H9 (cell line): Measurements from ENCODE around the gene ATXN7L3B. TPM values are rescaled to one million over a fixed set of nuclear protein-coding genes. Genes with fewer than 3 reads are reported as not detected.

Experiments used
- DNase-seq: peaks from one replicate; pipeline ENCODE4 v3.0.0-alpha.2; 2017
- H2AFZ ChIP-seq: one replicate; pipeline ENCODE4 v1.6.1; 2013; ENCODE audit warnings: mild to moderate bottlenecking, low read length, control low read depth, moderate library complexity
- H2AK5ac ChIP-seq: 2 replicates; pipeline ENCODE4 v1.6.1; 2013; ENCODE audit warnings: low read length, control low read depth, mixed read lengths; ENCODE audit not compliant: insufficient read length
- H2BK120ac ChIP-seq: one replicate; pipeline ENCODE4 v1.6.1; 2013; ENCODE audit warnings: low read depth, mild to moderate bottlenecking, low read length, control low read depth, inconsistent platforms; ENCODE audit not compliant: poor library complexity, severe bottlenecking
- H2BK12ac ChIP-seq: 2 replicates; pipeline ENCODE4 v1.6.1; 2013; ENCODE audit warnings: low read length, control low read depth, mixed read lengths, low read depth; ENCODE audit not compliant: insufficient read length
- H2BK15ac ChIP-seq: 2 replicates; pipeline ENCODE4 v1.6.1; 2013; ENCODE audit warnings: low read depth, low read length, control low read depth
- H2BK20ac ChIP-seq: one replicate; pipeline ENCODE4 v1.6.1; 2013; ENCODE audit warnings: low read depth, mild to moderate bottlenecking, low read length, control low read depth, inconsistent platforms; ENCODE audit not compliant: poor library complexity, severe bottlenecking
- H2BK5ac ChIP-seq: 2 replicates; pipeline ENCODE4 v1.6.1; 2013; ENCODE audit warnings: low read length, control low read depth, mixed read lengths; ENCODE audit not compliant: insufficient read length
- H3K14ac ChIP-seq: 2 replicates; pipeline ENCODE4 v1.6.1; 2013; ENCODE audit warnings: low read length, control low read depth; ENCODE audit not compliant: insufficient read depth
- H3K18ac ChIP-seq: 2 replicates; pipeline ENCODE4 v1.6.1; 2013; ENCODE audit warnings: low read depth, mild to moderate bottlenecking, mixed read lengths, low read length, control low read depth; ENCODE audit not compliant: insufficient read length
- H3K23ac ChIP-seq: 2 replicates; pipeline ENCODE4 v1.6.1; 2013; ENCODE audit warnings: low read length, control low read depth, mixed read lengths, low read depth; ENCODE audit not compliant: insufficient read length
- H3K23me2 ChIP-seq: 2 replicates; pipeline ENCODE4 v1.6.1; 2013; ENCODE audit warnings: low read depth, mild to moderate bottlenecking, mixed read lengths, low read length, control low read depth; ENCODE audit not compliant: insufficient read length, poor library complexity, severe bottlenecking
- H3K27ac ChIP-seq: 2 replicates; pipeline ENCODE4 v1.5.1; 2013; ENCODE audit warnings: low read length, control low read depth, mixed read lengths, low read depth; ENCODE audit not compliant: insufficient read length
- H3K27me3 ChIP-seq: 2 replicates; pipeline ENCODE4 v1.6.1; 2013; ENCODE audit warnings: low read length, control low read depth, inconsistent platforms; ENCODE audit not compliant: insufficient read depth
- H3K4ac ChIP-seq: 2 replicates; pipeline ENCODE4 v1.6.1; 2013; ENCODE audit warnings: low read depth, mild to moderate bottlenecking, control low read depth, inconsistent platforms, low read length, moderate library complexity
- H3K4me1 ChIP-seq: 2 replicates; pipeline ENCODE4 v1.6.1; 2013; ENCODE audit warnings: low read length, control low read depth, inconsistent platforms; ENCODE audit not compliant: insufficient read depth
- H3K4me2 ChIP-seq: 2 replicates; pipeline ENCODE4 v1.6.1; 2013; ENCODE audit warnings: low read length, control low read depth, mixed read lengths; ENCODE audit not compliant: insufficient read length, insufficient read depth
- H3K56ac ChIP-seq: 2 replicates; pipeline ENCODE4 v1.6.1; 2013; ENCODE audit warnings: low read depth, mild to moderate bottlenecking, mixed read lengths, low read length, control low read depth; ENCODE audit not compliant: insufficient read length
- H3K79me1 ChIP-seq: 2 replicates; pipeline ENCODE4 v1.6.1; 2013; ENCODE audit warnings: low read depth, mild to moderate bottlenecking, moderate library complexity, low read length, control low read depth, inconsistent platforms; ENCODE audit not compliant: insufficient read depth, poor library complexity, severe bottlenecking
- H3K79me2 ChIP-seq: 2 replicates; pipeline ENCODE4 v1.6.1; 2013; ENCODE audit warnings: low read length, control low read depth, inconsistent platforms; ENCODE audit not compliant: insufficient read depth
- H3K9ac ChIP-seq: 2 replicates; pipeline ENCODE4 v1.6.1; 2013; ENCODE audit warnings: low read length, control low read depth, mixed read lengths; ENCODE audit not compliant: insufficient read length; ENCODE audit errors: extremely low read depth
- H3K9me3 ChIP-seq: one replicate; pipeline ENCODE4 v1.6.1; 2013; ENCODE audit warnings: low read depth, low read length, inconsistent platforms; ENCODE audit not compliant: control insufficient read depth
- H3T11ph ChIP-seq: one replicate; pipeline ENCODE4 v1.6.1; 2013; ENCODE audit warnings: mild to moderate bottlenecking, low read length, control low read depth, inconsistent platforms
- H4K20me1 ChIP-seq: one replicate; pipeline ENCODE4 v1.6.1; 2013; ENCODE audit not compliant: control insufficient read depth, insufficient read length, insufficient read depth
- H4K5ac ChIP-seq: 2 replicates; pipeline ENCODE4 v1.6.1; 2013; ENCODE audit warnings: low read depth, mild to moderate bottlenecking, mixed read lengths, low read length, control low read depth; ENCODE audit not compliant: insufficient read length
- H4K8ac ChIP-seq: replicated peaks from 2 replicates; pipeline ENCODE4 v1.6.1; 2013; ENCODE audit warnings: low read length, control low read depth, mixed read lengths, low read depth; ENCODE audit not compliant: insufficient read length
- H4K91ac ChIP-seq: 2 replicates; pipeline ENCODE4 v1.6.1; 2013; ENCODE audit warnings: low read depth, mild to moderate bottlenecking, moderate library complexity, mixed read lengths, low read length, control low read depth; ENCODE audit not compliant: insufficient read length
- H3K27ac Mint-ChIP-seq, 3 experiments: 2 replicates in 2 of 3; 3 replicates in 1 of 3; pipeline ENCODE4 v1.8.0; 2020 to 2021; ENCODE audit warnings: mixed read lengths in 3 of 3, mild to moderate bottlenecking in 1 of 3, moderate library complexity in 1 of 3
- H3K27me3 Mint-ChIP-seq: 2 replicates; pipeline ENCODE4 v1.8.0; 2021; ENCODE audit warnings: low read depth, mild to moderate bottlenecking, moderate library complexity, mixed read lengths
- H3K36me3 Mint-ChIP-seq, 3 experiments: 2 replicates in 2 of 3; 3 replicates in 1 of 3; pipeline ENCODE4 v1.8.0; 2020 to 2021; ENCODE audit warnings: low read depth in 3 of 3, mixed read lengths in 3 of 3; ENCODE audit not compliant: insufficient read depth in 1 of 3
- H3K4me1 Mint-ChIP-seq, 2 experiments: 2 replicates each; pipeline ENCODE4 v1.8.0; 2020; ENCODE audit warnings: mixed read lengths in 2 of 2
- H3K4me3 Mint-ChIP-seq, 2 experiments: 2 replicates in 1 of 2; 3 replicates in 1 of 2; pipeline ENCODE4 v1.8.0; 2020 to 2021; ENCODE audit warnings: mild to moderate bottlenecking in 2 of 2, mixed read lengths in 2 of 2, moderate library complexity in 1 of 2
- H3K9me3 Mint-ChIP-seq, 2 experiments: 2 replicates in 1 of 2; 3 replicates in 1 of 2; pipeline ENCODE4 v1.8.0; 2020; ENCODE audit warnings: mild to moderate bottlenecking in 2 of 2, mixed read lengths in 2 of 2, moderate library complexity in 1 of 2
- WGBS: extraction: QIAGEN DNeasy Blood & Tissue Kit; methylation state at CpG from one replicate; pipeline ENCODE4 v1.1.7; 2013; ENCODE audit warnings: missing lambda C conversion rate, low lambda C conversion rate, mixed read lengths; ENCODE audit not compliant: insufficient read length; ENCODE audit errors: extremely low coverage; 5-methylcytosine and 5-hydroxymethylcytosine counted together
- total RNA-seq: library from RNA; stranded (reverse); gene quantifications from 2 replicates; pipeline ENCODE4 v1.2.1, GENCODE V29; 2021
- TF ChIP-seq, protein P1 (sequence below): fragments of 200-600 bp; sonication (generic); conservative IDR thresholded peaks from 3 replicates; pipeline ENCODE4 v1.8.0; 2021; ENCODE audit warnings: antibody characterized with exemption, mild to moderate bottlenecking

Gene ATXN7L3B
- total RNA-seq, 1 experiment from 2014 or later, result 35.3 TPM

DNA sequence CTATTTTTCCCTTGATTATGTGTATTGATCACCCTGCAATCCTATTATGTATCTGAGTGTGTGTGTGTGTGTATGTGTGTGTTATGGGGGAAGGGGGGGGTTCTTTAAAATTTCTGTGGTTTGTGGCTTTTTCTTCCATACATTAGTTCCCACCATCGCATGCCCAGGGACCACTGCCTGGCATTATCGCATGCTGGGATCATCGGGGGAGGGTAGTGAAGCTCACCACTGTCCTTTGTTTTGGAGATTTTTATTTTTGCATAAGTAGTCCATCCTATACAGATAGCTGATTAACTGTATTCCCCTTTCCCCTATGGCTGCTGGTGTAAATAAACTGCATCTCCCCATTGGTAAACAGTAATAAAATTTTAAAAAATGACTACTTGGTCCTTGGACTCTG lies 3.4 kb downstream of the ATXN7L3B start:
- TF ChIP-seq, protein P1, sequence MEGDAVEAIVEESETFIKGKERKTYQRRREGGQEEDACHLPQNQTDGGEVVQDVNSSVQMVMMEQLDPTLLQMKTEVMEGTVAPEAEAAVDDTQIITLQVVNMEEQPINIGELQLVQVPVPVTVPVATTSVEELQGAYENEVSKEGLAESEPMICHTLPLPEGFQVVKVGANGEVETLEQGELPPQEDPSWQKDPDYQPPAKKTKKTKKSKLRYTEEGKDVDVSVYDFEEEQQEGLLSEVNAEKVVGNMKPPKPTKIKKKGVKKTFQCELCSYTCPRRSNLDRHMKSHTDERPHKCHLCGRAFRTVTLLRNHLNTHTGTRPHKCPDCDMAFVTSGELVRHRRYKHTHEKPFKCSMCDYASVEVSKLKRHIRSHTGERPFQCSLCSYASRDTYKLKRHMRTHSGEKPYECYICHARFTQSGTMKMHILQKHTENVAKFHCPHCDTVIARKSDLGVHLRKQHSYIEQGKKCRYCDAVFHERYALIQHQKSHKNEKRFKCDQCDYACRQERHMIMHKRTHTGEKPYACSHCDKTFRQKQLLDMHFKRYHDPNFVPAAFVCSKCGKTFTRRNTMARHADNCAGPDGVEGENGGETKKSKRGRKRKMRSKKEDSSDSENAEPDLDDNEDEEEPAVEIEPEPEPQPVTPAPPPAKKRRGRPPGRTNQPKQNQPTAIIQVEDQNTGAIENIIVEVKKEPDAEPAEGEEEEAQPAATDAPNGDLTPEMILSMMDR, result no peak
- Histone ChIP-seq H2BK5ac (no peak overlapping the region), H3K9me3 (no peaks in the 10 kb centered on the region), H3K23ac (no peak overlapping the region), H3K56ac (no peak overlapping the region), H3T11ph (no peak overlapping the region), H4K8ac (no peak overlapping the region), H3K79me2 (peaks cover 22% of the 10 kb centered on the region; the same call in 1 of the 2 replicates), H4K20me1 (no peaks in the 10 kb centered on the region), H3K23me2 (peaks cover 14% of the 10 kb centered on the region), H4K5ac (no peak overlapping the region), H2BK120ac (no peak overlapping the region), H3K4ac (no peak overlapping the region), H2BK12ac (no peak overlapping the region), H3K27me3 (no peaks in the 10 kb centered on the region), H3K18ac (no peak overlapping the region), H4K91ac (no peak overlapping the region), H3K4me1 (peaks cover 16% of the 10 kb centered on the region), H2AFZ (no peak overlapping the region), H3K9ac (no peak overlapping the region), H3K27ac (no peak overlapping the region), H3K79me1 (peaks cover 3% of the 10 kb centered on the region), H3K4me2 (peak overlapping the region; percentile 94), H2BK20ac (no peak overlapping the region), H2BK15ac (no peak overlapping the region), H2AK5ac (no peak overlapping the region), H3K14ac (no peak overlapping the region)
- peaks cover 15 to 20% (median 20%) of the 10 kb centered on the region in 3 experiments for H3K36me3 Mint-ChIP-seq
- DNase-seq, result no peak
- peak overlapping the region in 2 of 3 experiments; percentile 88 to 94; a peak in 4 of 7 replicates for H3K27ac Mint-ChIP-seq
- H3K4me1 Mint-ChIP-seq, result peaks cover 55 to 57% of the 10 kb centered on the region in 2 experiments
- no peaks in the 10 kb centered on the region for H3K27me3 Mint-ChIP-seq
- H3K4me3 Mint-ChIP-seq, result peak overlapping the region; percentile 94 to 97
- no peaks in the 10 kb centered on the region for H3K9me3 Mint-ChIP-seq
- WGBS, result no CpG with 5 or more reads among the region's 3 CpGs
